NOMO-1 treated with DMSO at 0.1 percent for 48 hours (cell line): ENCODE data around the gene ZNF146.
"Not testable (repeated sequence)": the region's sequence is repeated elsewhere in the genome, so short reads cannot be mapped to it uniquely, and the experiment has no call there.

Source experiments
- DNase-seq: peaks from one replicate; lab custom pipeline; 2025; ENCODE audit not compliant: unreplicated experiment; lab: John Stamatoyannopoulos, UW

The ZNF146 gene

GRCh38 chr19:36269295-36269694 lies 54.4 kb downstream of the ZNF146 start:
- not testable (repeated sequence) for DNase-seq
